K562 (cell line): Measurements from ENCODE around the gene HDAC3. TPM values are rescaled to one million over a fixed set of nuclear protein-coding genes. Genes with fewer than 3 reads are reported as not detected.

Experiments used
- BRD9 ChIP-seq: fragments of 450-650 bp; IDR thresholded peaks from 2 replicates; pipeline ENCODE4 v1.6.1; 2018; ENCODE audit warnings: low read depth; ENCODE audit not compliant: partially characterized antibody
- DEAF1 ChIP-seq: fragments of 450-650 bp; formaldehyde crosslinking; IDR thresholded peaks from 2 replicates; pipeline ENCODE4 v1.4.0; 2020; ENCODE audit warnings: mild to moderate bottlenecking, moderate library complexity
- ELF1 ChIP-seq: fragments of 200-800 bp; sonication (Bioruptor generic); IDR thresholded peaks from 2 replicates; pipeline ENCODE4 v1.6.1; 2016; ENCODE audit warnings: missing genetic modification characterization, missing compliant biosample characterization
- EP400 ChIP-seq: fragments of 450-650 bp; IDR thresholded peaks from 2 replicates; pipeline ENCODE4 v1.6.1; 2017; ENCODE audit warnings: antibody characterized with exemption, mild to moderate bottlenecking, moderate library complexity
- ERF ChIP-seq: fragments of 450-650 bp; formaldehyde crosslinking; IDR thresholded peaks from 2 replicates; pipeline ENCODE4 v1.4.0; 2020; ENCODE audit warnings: mild to moderate bottlenecking, mixed read lengths
- FOXA3 ChIP-seq, 2 experiments: fragments of 450-650 bp in 1 of 2; sonication (generic) in 1 of 2; formaldehyde crosslinking; IDR thresholded peaks in 1 of 2; conservative IDR thresholded peaks in 1 of 2; 2 replicates each; pipeline versions ENCODE4 v1.4.0 to v1.8.0; 2020 to 2022; ENCODE audit warnings: mild to moderate bottlenecking in 2 of 2, missing genetic modification reagents in 1 of 2
- SREBF2 ChIP-seq: sonication (generic); formaldehyde crosslinking; IDR thresholded peaks from 2 replicates; pipeline ENCODE4 v1.4.0; 2020; ENCODE audit warnings: mild to moderate bottlenecking, missing genetic modification reagents
- TARDBP ChIP-seq: fragments of 450-650 bp; IDR thresholded peaks from 2 replicates; pipeline ENCODE4 v1.6.1; 2016
- USF1 ChIP-seq: sonication (generic); formaldehyde crosslinking; IDR thresholded peaks from 2 replicates; pipeline ENCODE4 v1.9.0; 2022; ENCODE audit warnings: mild to moderate bottlenecking, missing genetic modification reagents
- ZNF511 ChIP-seq: sonication (generic); formaldehyde crosslinking; IDR thresholded peaks from 2 replicates; pipeline ENCODE4 v1.8.0; 2022; ENCODE audit warnings: mild to moderate bottlenecking, missing genetic modification reagents
- ZNF766 ChIP-seq: fragments of 200-800 bp; sonication (Bioruptor generic); conservative IDR thresholded peaks from 2 replicates; pipeline ENCODE4 v1.6.1; 2016; ENCODE audit warnings: missing genetic modification characterization, missing compliant biosample characterization
- polyA plus RNA-seq, 8 experiments: library from polyadenylated mRNA; depleted of rRNA in 4 of 8; stranded (reverse) in 5 of 8; unstranded in 3 of 8; fragments of >200 nt; fragmentation: Nextera tagmentation in 2 of 8; fragmentation: Illumina TruSeq in 1 of 8; extraction: Ambion mirVana in 2 of 8; extraction: Trizol in 1 of 8; gene quantifications; 2 replicates each; pipeline versions ENCODE4 v1.2.1 to v1.2.3, GENCODE V29; 2011 to 2014; ENCODE audit warnings: inconsistent platforms in 1 of 8, missing spikeins in 1 of 8
- total RNA-seq, 7 experiments: library from RNA; depleted of rRNA in 6 of 7; stranded (reverse); fragments of >200 nt in 6 of 7; fragmentation: Illumina TruSeq in 2 of 7; extraction: Trizol in 2 of 7; gene quantifications; 2 replicates each; pipeline versions ENCODE4 v1.2.1 to v1.2.3, GENCODE V29; 2011 to 2021; ENCODE audit warnings: low replicate concordance in 1 of 7
- TF ChIP-seq, protein P1 (sequence below), 2 experiments: fragments of 450-650 bp in 1 of 2; sonication (generic) in 1 of 2; formaldehyde crosslinking in 1 of 2; IDR thresholded peaks; 2 replicates each; pipeline versions ENCODE4 v1.7.1 to v1.9.0; 2016 to 2022; ENCODE audit warnings: inconsistent platforms in 1 of 2, mild to moderate bottlenecking in 1 of 2, missing genetic modification reagents in 1 of 2
- TF ChIP-seq, protein P2 (sequence below): fragments of 450-650 bp; formaldehyde crosslinking; IDR thresholded peaks from 2 replicates; pipeline ENCODE4 v1.4.0; 2020; ENCODE audit warnings: mild to moderate bottlenecking, moderate library complexity

Gene HDAC3
- total and polyA plus RNA-seq, 9 of the 15 experiments (the other 6 are each of a cell fraction or from before 2014, with no cell fraction given), result 89.7 to 191 (median 119) TPM

DNA sequence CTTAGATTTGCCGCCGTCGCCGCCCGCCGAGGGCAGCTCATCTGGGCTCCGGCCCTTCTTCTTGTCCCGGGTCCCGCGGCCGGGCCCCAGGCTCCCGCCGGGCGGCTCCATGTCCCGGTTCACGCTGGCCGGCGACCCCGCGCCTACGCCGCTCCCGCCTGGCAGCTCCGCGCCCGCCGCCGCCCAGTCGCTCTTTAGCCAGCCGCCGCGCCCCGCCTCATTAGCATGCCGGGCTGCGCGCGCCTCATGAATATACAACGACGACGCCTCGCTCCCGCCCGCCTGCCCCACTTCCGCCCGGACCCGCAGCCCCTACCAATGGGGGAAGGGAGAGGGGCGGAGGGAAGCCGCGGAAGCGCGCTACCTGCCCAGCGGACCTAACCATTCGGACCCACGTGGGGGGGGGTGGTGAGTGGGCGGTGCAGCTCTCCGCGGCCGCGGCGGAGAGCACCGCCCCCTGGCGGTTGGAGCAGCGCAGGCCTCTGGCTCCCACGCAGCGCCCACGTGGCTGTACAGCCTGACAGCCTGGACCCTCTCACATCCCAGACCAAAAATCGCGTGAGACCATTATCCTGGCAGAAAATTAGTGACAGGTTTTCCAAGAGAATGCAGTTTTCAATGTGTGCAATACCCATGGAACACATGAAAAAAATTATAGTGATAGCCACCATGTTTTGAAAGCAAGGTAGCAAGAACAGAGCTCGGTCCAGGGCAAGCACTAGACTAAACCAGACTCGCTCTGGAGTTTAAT lies 17.7 kb downstream of the HDAC3 start, which contains the start of gene DIAPH1 (continued):
- peak; percentile 98 for TF ChIP-seq DEAF1 (CRISPR knock-in tag)
- TF ChIP-seq ZNF511 (CRISPR knock-in tag), result 0 out of 2 replicates have a peak, but pooled peaks have one; percentile 71
- TF ChIP-seq, protein P1, sequence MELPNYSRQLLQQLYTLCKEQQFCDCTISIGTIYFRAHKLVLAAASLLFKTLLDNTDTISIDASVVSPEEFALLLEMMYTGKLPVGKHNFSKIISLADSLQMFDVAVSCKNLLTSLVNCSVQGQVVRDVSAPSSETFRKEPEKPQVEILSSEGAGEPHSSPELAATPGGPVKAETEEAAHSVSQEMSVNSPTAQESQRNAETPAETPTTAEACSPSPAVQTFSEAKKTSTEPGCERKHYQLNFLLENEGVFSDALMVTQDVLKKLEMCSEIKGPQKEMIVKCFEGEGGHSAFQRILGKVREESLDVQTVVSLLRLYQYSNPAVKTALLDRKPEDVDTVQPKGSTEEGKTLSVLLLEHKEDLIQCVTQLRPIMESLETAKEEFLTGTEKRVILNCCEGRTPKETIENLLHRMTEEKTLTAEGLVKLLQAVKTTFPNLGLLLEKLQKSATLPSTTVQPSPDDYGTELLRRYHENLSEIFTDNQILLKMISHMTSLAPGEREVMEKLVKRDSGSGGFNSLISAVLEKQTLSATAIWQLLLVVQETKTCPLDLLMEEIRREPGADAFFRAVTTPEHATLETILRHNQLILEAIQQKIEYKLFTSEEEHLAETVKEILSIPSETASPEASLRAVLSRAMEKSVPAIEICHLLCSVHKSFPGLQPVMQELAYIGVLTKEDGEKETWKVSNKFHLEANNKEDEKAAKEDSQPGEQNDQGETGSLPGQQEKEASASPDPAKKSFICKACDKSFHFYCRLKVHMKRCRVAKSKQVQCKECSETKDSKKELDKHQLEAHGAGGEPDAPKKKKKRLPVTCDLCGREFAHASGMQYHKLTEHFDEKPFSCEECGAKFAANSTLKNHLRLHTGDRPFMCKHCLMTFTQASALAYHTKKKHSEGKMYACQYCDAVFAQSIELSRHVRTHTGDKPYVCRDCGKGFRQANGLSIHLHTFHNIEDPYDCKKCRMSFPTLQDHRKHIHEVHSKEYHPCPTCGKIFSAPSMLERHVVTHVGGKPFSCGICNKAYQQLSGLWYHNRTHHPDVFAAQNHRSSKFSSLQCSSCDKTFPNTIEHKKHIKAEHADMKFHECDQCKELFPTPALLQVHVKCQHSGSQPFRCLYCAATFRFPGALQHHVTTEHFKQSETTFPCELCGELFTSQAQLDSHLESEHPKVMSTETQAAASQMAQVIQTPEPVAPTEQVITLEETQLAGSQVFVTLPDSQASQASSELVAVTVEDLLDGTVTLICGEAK (IDR thresholded peaks at IDR 0.05), result peak; percentile 77
- TF ChIP-seq, protein P1 (CRISPR knock-in tag; IDR thresholded peaks at IDR 0.05), result no peak
- TF ChIP-seq TARDBP, result no peak
- TF ChIP-seq ZNF766 (CRISPR knock-in tag), result no peak
- no peak for TF ChIP-seq SREBF2
- peak; percentile 66; the same call in 1 of the 2 replicates for TF ChIP-seq ERF (CRISPR knock-in tag)
- peak in 1 of 2 experiments; percentile 77; a peak in 2 of 4 replicates for TF ChIP-seq FOXA3 (CRISPR knock-in tag; conservative IDR thresholded peaks at IDR 0.05 in 1 of 2, IDR thresholded peaks at IDR 0.05 in 1 of 2)
- TF ChIP-seq, protein P2, sequence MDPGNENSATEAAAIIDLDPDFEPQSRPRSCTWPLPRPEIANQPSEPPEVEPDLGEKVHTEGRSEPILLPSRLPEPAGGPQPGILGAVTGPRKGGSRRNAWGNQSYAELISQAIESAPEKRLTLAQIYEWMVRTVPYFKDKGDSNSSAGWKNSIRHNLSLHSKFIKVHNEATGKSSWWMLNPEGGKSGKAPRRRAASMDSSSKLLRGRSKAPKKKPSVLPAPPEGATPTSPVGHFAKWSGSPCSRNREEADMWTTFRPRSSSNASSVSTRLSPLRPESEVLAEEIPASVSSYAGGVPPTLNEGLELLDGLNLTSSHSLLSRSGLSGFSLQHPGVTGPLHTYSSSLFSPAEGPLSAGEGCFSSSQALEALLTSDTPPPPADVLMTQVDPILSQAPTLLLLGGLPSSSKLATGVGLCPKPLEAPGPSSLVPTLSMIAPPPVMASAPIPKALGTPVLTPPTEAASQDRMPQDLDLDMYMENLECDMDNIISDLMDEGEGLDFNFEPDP (CRISPR knock-in tag), result no peak
- peak; percentile 96 for TF ChIP-seq EP400
- peak; percentile 99 for TF ChIP-seq ELF1 (tag)
- no peak for TF ChIP-seq BRD9
- TF ChIP-seq USF1 (CRISPR knock-in tag), result peak; percentile 94
